ENCODE results near the gene TRABD2A.

TRABD2A gene

GRCh38 chr2:84894758-84895520, 14.1 kb upstream of the TRABD2A start:
- H3K4me1 Mint-ChIP-seq = peaks cover 59% of the 10 kb centered on the region
- H3K9me3 Mint-ChIP-seq = no peaks in the 10 kb centered on the region
- no peaks in the 10 kb centered on the region for H3K36me3 Mint-ChIP-seq (ENCODE audit: low read depth)
- peak overlapping the region; percentile 35 for H3K4me3 Mint-ChIP-seq
- no peak for ATAC-seq
- no peak for DNase-seq
- no peaks in the 10 kb centered on the region for H3K27me3 Mint-ChIP-seq
- H3K27ac Mint-ChIP-seq = peak overlapping the region; percentile 75

GRCh38 chr2:84894131-84894586, 13.3 kb upstream of the TRABD2A start:
- DNase-seq (no peak), ATAC-seq (no peak)
- no peaks in the 10 kb centered on the region for H3K36me3 Mint-ChIP-seq (ENCODE audit: low read depth)
- peak overlapping the region; percentile 35 for H3K4me3 Mint-ChIP-seq
- H3K4me1 Mint-ChIP-seq = peaks cover 58% of the 10 kb centered on the region
- H3K27ac Mint-ChIP-seq = peak overlapping the region; percentile 75
- H3K27me3 Mint-ChIP-seq = no peaks in the 10 kb centered on the region
- no peaks in the 10 kb centered on the region for H3K9me3 Mint-ChIP-seq

- H3K4me3 Mint-ChIP-seq = no peak overlapping the region
- H3K27ac Mint-ChIP-seq = no peak overlapping the region
- no peaks in the 10 kb centered on the region for H3K36me3 Mint-ChIP-seq (ENCODE audit: low read depth)
- ATAC-seq = no peak
- peaks cover 58% of the 10 kb centered on the region for H3K4me1 Mint-ChIP-seq
- no peak for DNase-seq
- no peaks in the 10 kb centered on the region for H3K27me3 Mint-ChIP-seq
- H3K9me3 Mint-ChIP-seq = no peaks in the 10 kb centered on the region
Observed at GRCh38 chr2:84891355-84892010, 10.6 kb upstream of the TRABD2A start.

- ATAC-seq = peak; percentile 21
- no peaks in the 10 kb centered on the region for H3K36me3 Mint-ChIP-seq (ENCODE audit: low read depth)
Observed at GRCh38 chr2:84889332-84889731, 8.4 kb upstream of the TRABD2A start.

GRCh38 chr2:84888401-84889276, 7.8 kb upstream of the TRABD2A start:
- no peaks in the 10 kb centered on the region for H3K9me3 Mint-ChIP-seq
- no peaks in the 10 kb centered on the region for H3K27me3 Mint-ChIP-seq
- peaks cover 46% of the 10 kb centered on the region for H3K4me1 Mint-ChIP-seq
- peak overlapping the region; percentile 92 for H3K27ac Mint-ChIP-seq
- peak; percentile 93 for ATAC-seq
- peak overlapping the region; percentile 74 for H3K4me3 Mint-ChIP-seq
- no peaks in the 10 kb centered on the region for H3K36me3 Mint-ChIP-seq (ENCODE audit: low read depth)
- peak; percentile 40 for DNase-seq

More at GRCh38 chr2:84889332-84889731, 8.4 kb upstream of the TRABD2A start:
- peak overlapping the region; percentile 74 for H3K4me3 Mint-ChIP-seq
- H3K27me3 Mint-ChIP-seq = no peaks in the 10 kb centered on the region
- no peaks in the 10 kb centered on the region for H3K9me3 Mint-ChIP-seq
- H3K4me1 Mint-ChIP-seq = peaks cover 48% of the 10 kb centered on the region
- peak overlapping the region; percentile 92 for H3K27ac Mint-ChIP-seq
- DNase-seq = peak; percentile 12

GRCh38 chr2:84886791-84887190, 5.9 kb upstream of the TRABD2A start:
- H3K27me3 Mint-ChIP-seq = no peaks in the 10 kb centered on the region
- DNase-seq (no peak), ATAC-seq (no peak)
- H3K9me3 Mint-ChIP-seq = no peaks in the 10 kb centered on the region
- H3K27ac Mint-ChIP-seq = peak overlapping the region; percentile 20
- no peak overlapping the region for H3K4me3 Mint-ChIP-seq
- H3K36me3 Mint-ChIP-seq (ENCODE audit: low read depth) = no peaks in the 10 kb centered on the region
- peaks cover 63% of the 10 kb centered on the region for H3K4me1 Mint-ChIP-seq

- Mint-ChIP-seq H3K27me3 (no peaks in the 10 kb centered on the region), H3K9me3 (no peaks in the 10 kb centered on the region), H3K4me3 (no peak overlapping the region), H3K27ac (no peak overlapping the region), H3K4me1 (peaks cover 62% of the 10 kb centered on the region), H3K36me3 (ENCODE audit: low read depth) (no peaks in the 10 kb centered on the region)
- ATAC-seq = no peak
- DNase-seq = no peak
Observed at GRCh38 chr2:84885111-84885510, 4.2 kb upstream of the TRABD2A start.

- Mint-ChIP-seq H3K4me1 (peaks cover 58% of the 10 kb centered on the region), H3K27ac (no peak overlapping the region), H3K36me3 (ENCODE audit: low read depth) (no peaks in the 10 kb centered on the region), H3K4me3 (no peak overlapping the region), H3K27me3 (no peaks in the 10 kb centered on the region), H3K9me3 (no peaks in the 10 kb centered on the region)
- DNase-seq (no peak), ATAC-seq (no peak)
Observed at GRCh38 chr2:84884449-84884848, 3.6 kb upstream of the TRABD2A start.

- Mint-ChIP-seq H3K4me1 (peaks cover 58% of the 10 kb centered on the region), H3K36me3 (ENCODE audit: low read depth) (peaks cover 3% of the 10 kb centered on the region), H3K27me3 (no peaks in the 10 kb centered on the region), H3K9me3 (no peaks in the 10 kb centered on the region), H3K4me3 (peak overlapping the region; percentile 96), H3K27ac (peak overlapping the region; percentile 95)
- ATAC-seq (no peak), DNase-seq (no peak)
Observed at GRCh38 chr2:84882775-84883550, 2.1 kb upstream of the TRABD2A start.

GRCh38 chr2:84882414-84882738, 1.5 kb upstream of the TRABD2A start:
- no peak for ATAC-seq

GRCh38 chr2:84881581-84882413, 913 bp upstream of the TRABD2A start:
- Mint-ChIP-seq H3K36me3 (ENCODE audit: low read depth) (peaks cover 3% of the 10 kb centered on the region), H3K4me3 (peak overlapping the region; percentile 96), H3K4me1 (peaks cover 59% of the 10 kb centered on the region), H3K9me3 (no peaks in the 10 kb centered on the region), H3K27me3 (no peaks in the 10 kb centered on the region), H3K27ac (peak overlapping the region; percentile 95)
- peak; percentile 85 for DNase-seq
- ATAC-seq = peak; percentile 65

More at GRCh38 chr2:84882414-84882738, 1.5 kb upstream of the TRABD2A start:
- Mint-ChIP-seq H3K27me3 (no peaks in the 10 kb centered on the region), H3K4me1 (peaks cover 59% of the 10 kb centered on the region), H3K27ac (peak overlapping the region; percentile 95), H3K4me3 (peak overlapping the region; percentile 96), H3K36me3 (ENCODE audit: low read depth) (peaks cover 3% of the 10 kb centered on the region), H3K9me3 (no peaks in the 10 kb centered on the region)
- no peak for DNase-seq

- ATAC-seq (no peak), DNase-seq (no peak)
- Mint-ChIP-seq H3K27me3 (no peaks in the 10 kb centered on the region), H3K9me3 (no peaks in the 10 kb centered on the region), H3K4me1 (peaks cover 68% of the 10 kb centered on the region), H3K27ac (peak overlapping the region; percentile 97), H3K4me3 (peak overlapping the region; percentile 96), H3K36me3 (ENCODE audit: low read depth) (peaks cover 11% of the 10 kb centered on the region)
Observed at GRCh38 chr2:84880395-84880644, 564 bp downstream of the TRABD2A start.

GRCh38 chr2:84879584-84880394, 1.1 kb downstream of the TRABD2A start:
- Mint-ChIP-seq H3K36me3 (ENCODE audit: low read depth) (peaks cover 16% of the 10 kb centered on the region), H3K27ac (peak overlapping the region; percentile 97), H3K4me3 (peak overlapping the region; percentile 96), H3K9me3 (no peaks in the 10 kb centered on the region), H3K27me3 (no peaks in the 10 kb centered on the region), H3K4me1 (peaks cover 73% of the 10 kb centered on the region)
- ATAC-seq (no peak), DNase-seq (no peak)

All from activated naive CD8-positive, alpha-beta T cell treated with anti-CD3 and anti-CD28 coated beads, Interleukin-2, amount 50 U/mL, for 24 hours (primary cell).